SK-N-SH (cell line): ENCODE data around the gene ST6GALNAC2.

Experiments used
- CTCF ChIP-seq: fragments of 200-600 bp; sonication (generic); IDR thresholded peaks from 2 replicates; pipeline ENCODE4 v1.6.1; 2017; ENCODE audit warnings: antibody characterized with exemption, mild to moderate bottlenecking, moderate library complexity
- USF2 ChIP-seq: fragments of 150-350 bp; IDR thresholded peaks from 2 replicates; pipeline ENCODE4 v1.6.1; 2017; ENCODE audit warnings: antibody characterized with exemption, low read length, low read depth, borderline replicate concordance

GRCh38 chr17:76551685-76552084 lies 34.0 kb downstream of the ST6GALNAC2 start:
- TF ChIP-seq USF2 = no peak
- TF ChIP-seq CTCF = no peak
